ENCODE results near the gene IGSF3.

The IGSF3 gene

GRCh38 chr1:116667575-116668105 lies at the start of gene IGSF3:
Gene IGSF3 (minus strand): TSS chr1:116667733. CDS start chr1:116666326, 1,407 bp downstream.
- no peak for DNase-seq

DNA sequence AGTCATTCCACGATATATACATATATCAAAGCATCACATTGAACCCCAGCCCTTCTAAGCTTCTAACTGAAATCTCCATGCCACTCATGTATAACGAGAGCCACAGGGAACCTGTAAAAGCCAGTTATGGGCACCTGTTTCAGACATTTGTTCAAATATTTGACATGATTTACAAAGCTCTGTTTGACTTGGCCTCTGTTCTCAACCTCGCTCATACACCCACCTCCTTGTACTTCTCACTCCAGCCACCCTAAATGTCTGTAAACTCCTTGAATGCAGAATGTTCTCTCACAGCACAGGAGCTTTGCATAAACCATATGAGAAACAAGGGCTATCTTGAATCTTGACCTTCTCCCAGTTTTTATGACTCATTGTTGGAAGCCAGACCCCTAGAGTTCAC lies 49.8 kb upstream of the IGSF3 start:
- DNase-seq, result peak; percentile 55

- DNase-seq, result no peak
Measured at GRCh38 chr1:116716391-116716790, 48.9 kb upstream of the IGSF3 start.

GRCh38 chr1:116713474-116713873 lies 45.9 kb upstream of the IGSF3 start:
- DNase-seq, result no peak

DNA sequence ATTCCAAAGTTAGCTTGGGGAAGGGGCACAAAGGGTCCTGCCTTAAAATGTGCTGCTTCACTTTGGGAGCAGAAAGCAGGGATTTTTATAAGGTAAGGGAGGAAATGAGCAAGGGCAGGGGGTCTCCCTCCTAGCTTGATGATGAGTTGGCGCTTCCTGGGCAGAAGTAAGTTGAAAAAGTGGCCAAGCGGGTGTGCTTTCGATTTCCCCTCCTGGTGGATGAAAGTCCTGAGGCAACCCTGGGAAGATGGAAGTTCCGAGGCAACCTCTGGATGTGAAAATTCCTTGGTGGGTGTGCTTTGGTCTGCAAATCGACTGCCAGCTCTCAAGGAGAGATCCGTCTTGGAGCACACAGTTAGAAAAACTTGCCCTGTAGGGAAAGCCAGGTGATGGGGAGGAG lies 45.0 kb upstream of the IGSF3 start:
- DNase-seq, result no peak

DNA sequence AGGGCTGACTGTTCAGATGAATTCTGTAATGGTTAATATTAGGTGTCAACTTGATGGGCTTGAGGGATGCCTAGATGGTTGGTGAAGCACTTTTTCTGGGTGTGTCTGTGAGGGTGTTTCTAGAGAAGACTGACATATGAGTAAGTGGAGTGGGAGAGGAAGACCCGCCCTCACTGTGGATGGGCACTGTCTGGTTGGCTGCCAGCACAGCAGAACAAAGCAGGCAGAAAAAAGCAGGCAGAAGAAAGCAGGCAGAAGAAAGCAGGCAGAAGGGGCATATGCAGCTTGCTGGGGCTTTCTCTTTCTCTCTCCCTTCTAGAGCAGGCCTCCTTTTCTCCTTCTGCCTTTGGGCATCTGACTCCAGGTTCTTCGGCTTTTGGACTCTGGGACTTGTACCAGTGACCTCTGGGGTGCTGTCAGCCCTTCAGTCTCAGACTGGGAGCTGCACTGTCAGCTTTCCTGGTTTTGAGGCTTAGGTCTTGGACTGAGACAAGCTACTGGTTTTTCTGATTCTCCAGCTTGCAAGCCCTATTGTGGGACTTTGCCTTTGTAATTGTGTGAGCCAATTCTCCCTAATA lies 43.8 kb upstream of the IGSF3 start:
- peak; percentile 87 for DNase-seq

GRCh38 chr1:116710420-116711262 lies 43.1 kb upstream of the IGSF3 start:
- DNase-seq, result peak; percentile 97

- no peak for DNase-seq
Measured at GRCh38 chr1:116709666-116710167, 42.2 kb upstream of the IGSF3 start.

DNA sequence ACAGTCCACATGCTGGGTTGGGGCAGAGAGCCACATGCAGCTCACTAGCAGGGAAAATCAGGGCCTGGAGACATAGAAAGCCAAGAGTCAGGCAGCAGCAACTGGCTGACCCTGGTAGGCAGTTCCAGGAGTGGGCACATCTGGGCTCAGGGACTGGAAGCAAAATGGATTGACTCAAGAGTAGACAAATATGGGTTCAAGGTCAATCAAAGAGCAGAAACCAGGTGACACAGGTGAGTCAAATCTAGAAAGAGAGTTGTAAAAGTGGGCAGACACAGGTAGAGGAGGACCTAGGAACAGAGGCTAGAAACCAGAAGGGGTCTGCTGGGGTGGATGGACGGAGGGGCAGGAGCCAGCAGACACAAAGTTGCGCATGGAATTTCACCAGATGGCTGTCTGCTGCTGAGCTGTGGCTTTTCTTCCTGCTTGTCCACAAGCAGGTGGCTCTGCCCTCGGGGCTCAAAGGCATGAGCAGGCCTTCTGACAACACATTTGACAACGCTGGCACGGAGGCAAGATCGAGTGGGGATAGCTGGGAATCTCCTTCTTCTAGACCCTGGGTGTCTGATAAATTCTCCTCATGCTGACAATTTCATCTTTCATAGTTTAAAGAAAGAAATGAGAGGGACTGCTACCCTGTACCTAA lies 40.8 kb upstream of the IGSF3 start:
- no peak for DNase-seq

- DNase-seq, result no peak
Measured at GRCh38 chr1:116706841-116707240, 39.3 kb upstream of the IGSF3 start.

- no peak for DNase-seq
Measured at GRCh38 chr1:116706123-116706522, 38.6 kb upstream of the IGSF3 start.

DNA sequence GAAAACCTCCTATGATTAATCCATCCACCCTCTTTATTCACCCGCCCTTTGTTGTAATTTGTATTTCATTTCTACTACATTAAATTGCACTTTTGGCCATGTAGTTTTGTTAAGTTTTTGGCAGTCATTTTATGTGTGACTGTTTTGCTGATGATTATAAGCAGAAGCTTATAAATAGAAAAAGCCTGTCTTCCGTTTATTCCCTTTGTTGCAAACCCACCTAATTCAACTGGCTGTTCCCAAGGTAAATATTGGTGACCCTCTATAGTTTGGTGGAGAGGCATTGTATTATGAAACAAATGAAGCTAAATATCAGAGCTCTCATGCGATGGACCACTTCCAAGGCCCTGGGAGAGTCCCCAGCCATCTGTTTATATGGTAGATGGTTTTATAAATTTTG lies 36.7 kb upstream of the IGSF3 start:
- no peak for DNase-seq

GRCh38 chr1:116699605-116700004 lies 32.1 kb upstream of the IGSF3 start:
- no peak for DNase-seq

DNA sequence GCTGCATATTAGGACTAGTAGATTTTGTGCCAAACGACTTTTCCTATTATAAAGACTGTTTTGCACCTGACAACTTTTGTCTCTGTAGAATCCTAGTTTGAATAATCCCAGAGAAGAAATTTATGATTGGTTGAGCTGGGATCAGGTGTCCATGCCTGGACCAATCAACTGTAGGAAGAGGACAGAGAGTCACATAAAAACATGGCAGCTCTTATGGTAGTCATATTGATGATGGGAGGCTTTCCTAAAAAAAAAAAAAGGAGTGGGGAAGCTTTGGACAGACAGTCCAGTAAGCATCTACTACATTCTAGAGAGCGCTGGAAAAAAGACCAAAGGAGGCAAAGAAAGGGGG lies 30.7 kb upstream of the IGSF3 start:
- DNase-seq, result no peak

DNA sequence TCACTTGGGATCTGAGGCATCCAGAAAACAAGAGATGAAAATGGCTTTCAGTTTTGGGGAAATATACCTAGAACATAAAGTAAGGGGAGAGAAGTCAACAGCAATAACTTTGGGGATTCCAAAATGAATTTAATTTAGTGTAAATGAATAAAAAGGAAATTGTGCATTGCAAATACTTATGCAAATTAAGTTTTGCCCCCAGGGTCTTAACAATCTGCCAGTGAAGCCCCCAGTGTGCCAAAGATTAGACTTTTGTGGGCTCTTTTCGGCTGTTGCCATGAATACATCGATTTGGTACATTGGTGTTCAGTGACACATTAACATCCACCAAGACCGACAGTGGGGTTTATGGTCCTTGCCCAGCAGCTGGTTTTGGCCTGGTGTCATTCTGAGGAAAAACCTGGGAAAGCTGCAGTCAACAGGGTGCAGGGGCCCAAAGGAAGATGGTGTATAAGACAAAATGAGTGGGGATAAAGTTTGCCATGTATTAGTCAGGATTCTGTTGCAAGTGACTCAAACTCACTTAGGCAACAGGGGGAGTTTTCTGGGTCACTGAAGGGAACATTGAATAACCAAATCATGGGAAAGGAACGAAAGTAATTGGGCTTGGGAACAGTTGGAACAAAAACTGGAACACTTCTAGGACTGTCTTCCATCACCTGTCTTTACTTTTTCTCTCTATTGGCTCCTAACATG lies 30.2 kb upstream of the IGSF3 start:
- no peak for DNase-seq

DNA sequence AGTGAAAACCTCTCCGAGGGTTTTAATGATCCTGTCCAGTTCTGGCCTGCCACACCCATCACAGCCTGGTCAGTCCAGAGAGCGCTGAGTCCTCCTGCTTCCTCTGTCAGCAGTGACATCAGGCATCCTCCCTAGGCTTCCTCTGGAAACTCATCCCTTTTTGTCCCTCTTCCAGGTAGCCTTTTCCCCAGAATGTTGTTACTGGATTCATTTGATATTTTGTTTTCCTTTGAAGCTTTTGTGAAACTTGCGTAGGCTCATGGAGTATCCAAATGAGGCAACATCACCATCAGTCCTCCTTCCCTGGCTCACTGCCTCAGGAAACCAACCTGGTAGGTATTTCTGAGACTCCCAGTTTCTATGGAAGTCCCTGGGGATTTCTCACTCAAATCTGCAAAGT lies 27.0 kb upstream of the IGSF3 start:
- DNase-seq, result no peak

DNA sequence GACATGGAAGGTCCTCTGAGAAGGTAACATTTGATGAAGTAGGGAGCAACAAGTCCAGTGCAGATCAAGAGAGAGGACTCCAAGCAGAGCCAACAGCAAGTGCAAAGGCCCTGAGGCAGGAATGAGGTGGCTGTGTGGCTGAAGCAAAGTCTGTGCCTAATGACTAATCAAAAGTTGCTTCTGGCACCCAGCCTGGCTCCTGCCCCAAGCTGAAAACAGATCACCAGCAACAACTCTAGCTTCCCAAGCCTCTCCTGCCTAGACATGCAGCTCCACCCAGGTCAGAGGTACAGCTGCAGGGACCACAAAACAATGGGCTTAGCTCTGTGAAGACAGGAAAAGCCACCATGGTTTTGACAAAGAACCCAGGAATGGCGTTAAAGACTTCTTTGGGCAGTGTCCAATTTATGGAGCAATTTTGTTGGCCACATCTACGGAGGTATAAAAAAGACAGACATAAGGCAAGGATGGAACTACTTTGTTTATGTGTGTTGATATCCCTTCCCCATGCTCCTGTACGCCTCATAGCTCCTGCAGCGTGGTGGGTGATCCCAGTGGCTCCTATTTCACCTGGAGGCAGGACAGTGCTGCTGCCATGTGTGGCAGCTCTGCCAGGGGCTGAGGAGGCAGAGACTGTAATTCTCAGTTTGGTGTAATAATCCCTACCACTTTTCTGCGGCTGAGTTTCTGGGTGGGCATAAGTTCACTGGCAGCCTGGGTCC lies 26.4 kb upstream of the IGSF3 start:
- no peak for DNase-seq

DNA sequence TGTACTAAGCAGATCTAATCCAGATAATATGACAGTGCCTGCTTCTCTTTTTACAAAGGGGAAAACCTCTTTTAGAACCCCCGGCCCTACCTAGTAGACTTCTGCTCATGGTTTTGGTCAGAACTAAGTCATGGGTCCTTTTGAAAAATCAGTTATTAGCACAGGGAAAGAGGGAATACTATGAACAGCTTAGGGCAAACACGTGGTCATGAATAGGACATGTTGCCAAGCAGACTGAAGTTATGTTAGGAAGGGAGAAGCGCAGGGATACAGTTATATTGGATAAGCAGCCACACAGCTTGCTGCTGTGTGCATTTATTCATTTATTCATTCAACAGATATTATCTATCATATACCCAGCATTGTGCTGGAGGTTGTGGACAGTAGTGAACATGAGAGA lies 25.3 kb upstream of the IGSF3 start:
- DNase-seq, result no peak

DNA sequence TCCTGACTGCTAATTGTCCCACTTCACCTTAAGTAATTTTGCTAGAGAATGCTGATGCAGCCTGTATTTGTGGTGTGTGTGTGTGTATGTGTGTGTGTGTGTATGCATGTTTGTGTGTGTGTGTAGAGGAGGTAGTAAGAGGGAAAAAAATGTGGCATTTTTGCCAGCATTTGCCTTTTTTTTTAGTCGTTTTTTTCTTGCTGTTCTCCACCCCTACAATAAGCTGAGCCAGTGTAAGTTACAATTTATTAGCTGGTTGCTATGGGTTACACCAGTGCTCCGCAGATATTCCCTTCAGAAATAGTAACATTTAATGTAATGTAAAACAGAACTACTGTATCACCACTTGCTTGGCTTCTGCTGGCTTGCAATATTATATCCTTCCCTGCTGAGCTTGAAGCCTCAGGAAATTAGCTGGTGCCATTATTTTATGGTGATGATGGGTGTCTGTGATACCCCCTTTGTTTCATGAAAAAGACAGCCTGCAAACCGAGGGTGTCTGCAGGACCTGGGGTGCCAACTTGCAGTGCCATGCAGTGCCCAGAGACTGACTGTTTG lies 23.4 kb upstream of the IGSF3 start:
- DNase-seq, result no peak

DNA sequence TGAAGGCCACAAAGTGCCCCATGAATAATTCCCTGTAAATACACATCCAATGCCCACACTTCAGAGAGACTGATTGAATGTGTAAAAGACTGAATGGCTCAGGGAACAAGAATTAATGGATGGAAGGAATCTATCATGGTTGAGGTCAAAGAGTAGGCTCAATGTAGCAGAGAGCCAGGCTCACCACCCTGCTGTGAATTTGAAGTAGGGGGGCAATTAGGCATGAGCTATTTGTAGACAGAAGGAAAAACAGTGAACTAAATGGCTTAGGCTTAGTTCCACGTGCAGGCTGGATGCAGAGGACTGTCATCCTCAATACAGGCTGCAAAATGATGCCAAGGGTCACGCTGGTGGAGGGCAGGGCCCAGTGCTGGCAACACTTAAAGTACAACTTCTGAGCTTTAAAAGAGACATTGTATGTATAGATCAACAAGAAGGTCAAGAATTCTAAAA lies 22.9 kb upstream of the IGSF3 start:
- no peak for DNase-seq

- DNase-seq, result no peak
Measured at GRCh38 chr1:116686723-116687352, 19.3 kb upstream of the IGSF3 start.

DNA sequence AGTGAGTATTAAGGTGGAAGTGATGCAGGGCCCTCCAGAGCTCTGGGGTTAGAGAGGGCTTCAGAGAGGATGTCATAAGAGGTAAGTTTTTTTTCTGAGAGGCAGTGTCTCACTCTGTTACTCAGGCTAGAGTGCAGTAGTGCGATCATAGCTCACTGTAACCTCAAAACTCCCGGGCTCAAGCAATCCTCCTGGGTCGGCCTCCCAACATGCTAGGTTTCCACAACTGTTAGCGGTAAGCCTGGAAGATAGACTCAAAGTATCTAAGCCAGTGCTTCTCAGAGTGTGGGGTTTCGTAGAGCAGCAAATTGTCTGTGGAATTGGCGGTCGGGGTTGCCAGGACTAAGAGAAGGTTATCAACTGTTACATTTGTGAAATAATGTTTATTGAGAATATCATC lies 18.6 kb upstream of the IGSF3 start:
- no peak for DNase-seq

Data from NCI-H2029 treated with DMSO at 0.1 percent for 48 hours (cell line).